NCI-H510A treated with DMSO at 0.1 percent for 48 hours (cell line): ENCODE results near the gene BUD31.
"Not testable (repeated sequence)": the region's sequence is repeated elsewhere in the genome, so short reads cannot be mapped to it uniquely, and the experiment has no call there.

ENCODE experiments used
- DNase-seq: peaks from one replicate; lab custom pipeline; 2025; lab: John Stamatoyannopoulos, UW

BUD31 gene

DNA sequence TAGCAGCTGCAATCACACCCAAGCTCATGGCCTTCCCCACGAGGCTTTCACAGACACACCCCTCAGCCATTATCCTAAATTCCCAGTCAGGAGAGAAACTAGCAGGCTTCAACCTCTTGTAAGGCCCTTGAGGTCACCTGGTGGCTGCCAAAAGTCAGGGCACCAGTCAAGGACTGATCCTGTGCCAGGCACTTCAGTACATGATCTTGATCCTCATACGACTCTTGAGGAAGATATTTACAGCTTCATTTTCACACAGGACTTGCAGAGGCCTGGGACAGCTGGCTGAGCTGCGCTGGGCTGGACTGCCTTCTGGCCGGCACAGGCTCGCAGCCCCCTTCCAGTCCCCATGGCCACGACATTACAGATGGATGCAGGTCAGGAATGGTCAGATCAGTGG is 9.2 kb upstream of the BUD31 start:
- DNase-seq, result no peak

DNA sequence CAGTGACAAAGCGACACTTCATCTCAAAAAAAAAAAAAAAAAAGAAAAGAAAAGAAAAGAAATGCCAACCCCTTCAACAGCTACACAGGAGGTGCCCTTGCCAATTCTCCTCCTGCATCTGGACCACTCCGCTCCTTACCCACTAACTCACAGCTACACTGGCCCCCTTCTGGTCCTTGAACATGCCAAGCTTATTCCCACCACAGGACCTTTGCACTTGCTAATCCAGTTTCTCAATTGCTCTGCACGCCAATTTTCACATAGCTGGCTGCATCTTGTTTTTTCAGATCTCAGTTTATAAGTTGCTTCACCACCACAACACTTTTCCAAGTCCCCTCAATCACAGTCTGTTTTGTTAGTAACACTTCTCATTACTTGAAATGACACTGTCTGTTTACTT is 5.9 kb upstream of the BUD31 start:
- no peak for DNase-seq

DNA sequence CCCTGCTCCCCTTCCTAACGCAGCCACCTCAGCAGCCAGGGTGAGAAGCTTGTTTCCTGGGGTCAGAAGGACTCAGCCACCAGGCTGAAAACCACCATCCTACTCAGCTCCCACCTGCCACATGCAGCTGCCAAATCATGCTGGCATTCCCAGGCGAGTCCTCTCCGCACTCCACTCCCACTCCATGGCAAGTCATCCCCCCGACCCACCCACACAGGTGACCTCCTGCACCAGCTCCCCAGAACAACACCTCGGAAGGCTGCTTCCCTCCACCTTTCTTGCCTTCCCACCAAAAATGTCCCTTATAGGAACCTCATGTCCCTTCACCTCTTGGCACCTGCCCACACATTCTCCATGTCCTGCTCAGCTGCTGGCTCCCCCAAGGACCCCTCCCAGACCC is 5.0 kb upstream of the BUD31 start:
- DNase-seq, result no peak

DNA sequence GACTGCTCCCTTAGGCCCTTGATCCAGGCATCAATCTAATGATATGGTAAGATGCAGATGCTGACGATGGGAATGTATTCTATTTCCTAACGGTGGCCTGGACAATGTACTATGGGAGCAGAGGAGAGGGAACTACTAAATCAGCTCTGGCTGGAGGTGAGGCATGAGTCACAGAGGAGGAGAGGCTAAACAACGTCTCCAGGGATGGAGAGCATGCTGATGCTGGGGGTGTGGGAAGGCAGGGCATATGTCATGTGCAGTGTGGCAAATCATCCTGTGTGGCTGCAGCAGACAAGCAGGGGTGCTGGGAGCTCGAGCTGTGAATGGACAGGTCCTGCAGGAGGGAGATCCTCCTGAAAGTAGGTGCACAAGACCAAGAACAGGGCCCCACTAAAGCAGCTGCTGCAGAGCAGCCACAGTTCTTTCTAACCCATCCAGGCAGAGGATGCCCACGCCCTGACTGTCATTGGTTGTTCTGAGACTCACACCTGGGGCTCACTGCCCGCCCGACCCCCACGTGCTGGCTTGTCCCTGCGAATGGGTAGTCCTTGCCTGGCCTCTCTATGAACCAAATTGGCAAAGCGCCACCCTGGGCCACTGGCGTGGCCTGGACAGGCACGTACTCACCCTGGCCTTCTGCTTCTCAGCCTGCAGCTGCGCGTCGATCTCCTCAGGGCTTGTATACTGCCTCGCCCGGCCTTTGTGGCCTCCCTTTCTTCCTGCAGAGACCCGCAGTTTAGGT is 4.4 kb upstream of the BUD31 start:
- DNase-seq, result no peak

GRCh38 chr7:99404977-99405320 is 3.8 kb upstream of the BUD31 start:
- DNase-seq, result no peak

GRCh38 chr7:99406557-99406956 is 2.2 kb upstream of the BUD31 start:
- no peak for DNase-seq

- DNase-seq, result peak; percentile 15
Measured at GRCh38 chr7:99407872-99408378, 844 bp upstream of the BUD31 start.

DNA sequence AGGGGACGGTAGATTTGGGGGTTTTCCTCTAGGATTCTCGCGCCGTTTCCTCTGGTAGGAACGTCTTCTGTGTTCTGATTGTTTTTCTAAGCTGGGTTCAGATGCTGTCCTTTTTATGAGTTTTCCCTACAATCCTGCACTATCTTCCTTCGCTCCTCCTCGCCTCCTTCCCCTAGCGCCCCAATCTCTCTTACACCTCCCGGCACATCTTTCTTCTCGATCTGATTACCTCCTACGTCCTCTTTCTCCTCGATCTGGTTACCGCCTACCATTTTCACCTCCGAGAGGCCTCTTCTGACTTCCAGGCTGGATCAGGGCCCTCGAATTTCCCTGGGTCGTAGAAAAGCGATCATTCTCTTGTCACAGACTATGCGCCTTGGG is 413 bp downstream of the BUD31 start:
- DNase-seq, result no peak

GRCh38 chr7:99409806-99410205 is 1.0 kb downstream of the BUD31 start:
- DNase-seq, result no peak

- DNase-seq, result no peak
Measured at GRCh38 chr7:99410635-99411034, 1.9 kb downstream of the BUD31 start.

- DNase-seq, result peak; percentile 25
Measured at GRCh38 chr7:99415513-99416127, 6.9 kb downstream of the BUD31 start.

GRCh38 chr7:99418260-99418659 is 9.5 kb downstream of the BUD31 start:
- DNase-seq, result no peak

GRCh38 chr7:99419323-99420021 is 10.7 kb downstream of the BUD31 start:
- no peak for DNase-seq

GRCh38 chr7:99420213-99420612 is 11.4 kb downstream of the BUD31 start:
- DNase-seq, result no peak

DNA sequence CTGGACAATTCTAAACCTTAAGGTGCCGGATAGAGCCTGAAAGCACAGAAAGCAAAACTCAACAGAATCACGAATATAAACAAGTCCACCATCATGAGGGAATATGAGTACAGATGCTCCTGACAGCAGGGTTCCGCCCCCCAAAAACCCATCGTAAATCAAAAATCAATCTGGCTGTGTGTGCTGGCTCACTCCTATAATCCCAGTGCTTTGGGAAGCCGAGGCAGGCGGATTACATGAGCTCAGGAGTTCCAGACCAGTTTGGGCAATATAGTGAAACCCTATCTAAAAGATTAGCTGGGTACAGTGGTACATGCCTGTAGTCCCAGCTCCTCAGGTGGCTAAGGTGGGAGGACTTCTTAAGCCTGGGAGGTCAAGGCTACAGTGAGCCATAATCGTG is 12.2 kb downstream of the BUD31 start:
- no peak for DNase-seq

DNA sequence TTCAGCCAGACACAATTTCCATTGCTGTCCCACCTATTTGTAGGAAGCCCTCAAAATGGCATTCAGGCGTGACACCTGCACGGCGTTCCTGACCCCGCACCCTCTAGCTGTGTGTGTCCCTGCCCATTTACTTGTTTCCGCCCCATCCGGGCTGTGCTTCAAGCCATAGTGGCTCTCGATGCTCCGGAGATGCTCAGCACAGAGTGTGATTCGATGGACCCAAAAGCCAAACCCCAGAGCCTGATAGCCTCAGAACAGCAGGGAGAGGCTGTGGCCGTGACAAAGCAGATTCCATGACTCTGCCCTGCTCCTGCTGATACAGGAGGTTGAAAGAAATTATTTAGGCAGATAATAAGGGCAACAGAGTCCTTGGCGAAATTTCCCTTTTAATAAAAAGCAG is 13.4 kb downstream of the BUD31 start:
- peak; percentile 56 for DNase-seq

DNA sequence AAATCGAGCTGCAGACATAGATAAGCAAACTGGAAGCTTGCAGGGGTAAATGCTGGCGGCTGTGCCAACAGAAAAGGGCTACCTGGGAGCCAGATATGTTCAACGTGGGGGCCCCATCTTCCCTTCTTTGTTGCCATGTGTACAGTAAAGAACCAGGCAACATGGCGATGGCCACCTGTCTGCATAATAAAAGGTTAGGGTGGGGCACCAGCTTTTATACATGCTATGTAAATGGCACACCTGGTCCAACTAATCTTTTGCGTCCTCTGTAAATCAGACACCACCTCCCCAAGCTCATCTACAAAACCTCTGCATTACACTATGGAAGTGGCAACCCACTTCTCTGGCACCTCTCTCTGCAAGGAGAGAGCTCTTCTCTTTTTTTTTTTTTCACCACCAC is 13.9 kb downstream of the BUD31 start:
- DNase-seq, result peak; percentile 19

- DNase-seq, result no peak
Measured at GRCh38 chr7:99424932-99425730, 16.4 kb downstream of the BUD31 start.

- no peak for DNase-seq
Measured at GRCh38 chr7:99428972-99429566, 20.3 kb downstream of the BUD31 start.

GRCh38 chr7:99429756-99430155 is 21.0 kb downstream of the BUD31 start:
- no peak for DNase-seq

DNA sequence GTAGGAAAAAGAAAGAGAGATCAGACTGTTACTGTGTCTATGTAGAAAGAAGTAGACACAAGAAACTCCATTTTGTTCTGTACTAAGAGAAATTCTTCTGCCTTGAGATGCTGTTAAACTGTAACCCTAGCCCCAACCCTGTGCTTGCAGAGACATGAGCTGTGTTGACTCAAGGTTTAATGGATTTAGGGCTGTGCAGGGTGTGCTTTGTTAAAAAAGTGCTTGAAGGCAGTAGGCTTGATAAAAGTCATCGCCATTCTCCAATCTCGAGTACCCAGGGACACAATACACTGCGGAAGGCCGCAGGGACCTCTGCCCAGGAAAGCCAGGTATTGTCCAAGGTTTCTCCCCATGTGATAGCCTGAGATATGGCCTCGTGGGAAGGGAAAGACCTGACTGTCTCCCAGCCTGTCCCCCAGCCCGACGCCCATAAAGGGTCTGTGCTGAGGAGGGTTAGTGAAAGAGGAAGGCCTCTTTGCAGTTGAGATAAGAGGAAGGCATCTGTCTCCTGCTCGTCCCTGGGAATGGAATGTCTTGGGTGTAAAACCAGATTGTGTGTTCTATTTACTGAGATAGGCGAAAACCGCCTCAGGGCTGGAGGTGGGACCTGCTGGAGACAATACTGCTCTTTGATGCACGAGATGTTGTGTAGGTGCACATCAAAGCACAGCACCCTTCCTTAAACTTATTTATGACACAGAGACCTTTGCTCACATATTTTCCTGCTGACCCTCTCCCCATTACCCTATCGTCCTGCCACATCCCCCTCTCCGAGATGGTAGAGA is 23.2 kb downstream of the BUD31 start:
- not testable (repeated sequence) for DNase-seq
